Measurements from ENCODE around the gene MCHR1. TPM values are rescaled to one million over a fixed set of nuclear protein-coding genes. Genes with fewer than 3 reads are reported as not detected.
"Not testable (repeated sequence)": the region's sequence is repeated elsewhere in the genome, so short reads cannot be mapped to it uniquely, and the experiment has no call there.

Gene MCHR1
- total RNA-seq, 1 experiment from 2014 or later, result 4.8 TPM

GRCh38 chr22:40671369-40671768 lies 7.9 kb upstream of the MCHR1 start:
- no peak for DNase-seq
- H3K27me3 ChIP-seq (ENCODE audit: control insufficient read depth, insufficient read depth, low read length), result no peaks in the 10 kb centered on the region
- H3K4me3 ChIP-seq (ENCODE audit: insufficient read depth, low read depth, low read length), result no peak overlapping the region
- no peaks in the 10 kb centered on the region for H3K36me3 ChIP-seq (replicated peaks; ENCODE audit: control insufficient read depth, insufficient read depth, low read length)

- Histone ChIP-seq H3K27me3 (ENCODE audit: control insufficient read depth, insufficient read depth, low read length) (no peaks in the 10 kb centered on the region), H3K4me3 (ENCODE audit: insufficient read depth, low read depth, low read length) (no peak overlapping the region), H3K36me3 (replicated peaks; ENCODE audit: control insufficient read depth, insufficient read depth, low read length) (no peaks in the 10 kb centered on the region)
- DNase-seq, result no peak
Measured at GRCh38 chr22:40671796-40672360, 7.4 kb upstream of the MCHR1 start.

- no peak overlapping the region for H3K4me3 ChIP-seq (ENCODE audit: insufficient read depth, low read depth, low read length)
- H3K36me3 ChIP-seq (replicated peaks; ENCODE audit: control insufficient read depth, insufficient read depth, low read length), result no peaks in the 10 kb centered on the region
- no peak for DNase-seq
- H3K27me3 ChIP-seq (ENCODE audit: control insufficient read depth, insufficient read depth, low read length), result no peaks in the 10 kb centered on the region
Measured at GRCh38 chr22:40673017-40673416, 6.3 kb upstream of the MCHR1 start.

- no peaks in the 10 kb centered on the region for H3K27me3 ChIP-seq (ENCODE audit: control insufficient read depth, insufficient read depth, low read length)
- no peaks in the 10 kb centered on the region for H3K36me3 ChIP-seq (replicated peaks; ENCODE audit: control insufficient read depth, insufficient read depth, low read length)
- DNase-seq, result no peak
- no peak overlapping the region for H3K4me3 ChIP-seq (ENCODE audit: insufficient read depth, low read depth, low read length)
Measured at GRCh38 chr22:40674274-40674673, 5.0 kb upstream of the MCHR1 start.

GRCh38 chr22:40676166-40676565 lies 3.1 kb upstream of the MCHR1 start:
- H3K36me3 ChIP-seq (replicated peaks; ENCODE audit: control insufficient read depth, insufficient read depth, low read length), result not testable (repeated sequence)

GRCh38 chr22:40676644-40677043 lies 2.6 kb upstream of the MCHR1 start:
- DNase-seq, result no peak
- no peaks in the 10 kb centered on the region for H3K36me3 ChIP-seq (replicated peaks; ENCODE audit: control insufficient read depth, insufficient read depth, low read length)
- no peaks in the 10 kb centered on the region for H3K27me3 ChIP-seq (ENCODE audit: control insufficient read depth, insufficient read depth, low read length)
- H3K4me3 ChIP-seq (ENCODE audit: insufficient read depth, low read depth, low read length), result no peak overlapping the region

More at GRCh38 chr22:40676166-40676565, 3.1 kb upstream of the MCHR1 start:
- not testable (repeated sequence) for H3K27me3 ChIP-seq (ENCODE audit: control insufficient read depth, insufficient read depth, low read length); H3K4me3 ChIP-seq (ENCODE audit: insufficient read depth, low read depth, low read length); DNase-seq

- Histone ChIP-seq H3K27me3 (ENCODE audit: control insufficient read depth, insufficient read depth, low read length) (no peaks in the 10 kb centered on the region), H3K36me3 (replicated peaks; ENCODE audit: control insufficient read depth, insufficient read depth, low read length) (no peaks in the 10 kb centered on the region), H3K4me3 (ENCODE audit: insufficient read depth, low read depth, low read length) (no peak overlapping the region)
- no peak for DNase-seq
Measured at GRCh38 chr22:40678493-40679248, 613 bp upstream of the MCHR1 start.

- Histone ChIP-seq H3K36me3 (replicated peaks; ENCODE audit: control insufficient read depth, insufficient read depth, low read length) (no peaks in the 10 kb centered on the region), H3K4me3 (ENCODE audit: insufficient read depth, low read depth, low read length) (no peak overlapping the region), H3K27me3 (ENCODE audit: control insufficient read depth, insufficient read depth, low read length) (no peaks in the 10 kb centered on the region)
- peak; percentile 72 for DNase-seq
Measured at GRCh38 chr22:40679964-40680818, 907 bp downstream of the MCHR1 start.

- DNase-seq, result no peak
- Histone ChIP-seq H3K36me3 (replicated peaks; ENCODE audit: control insufficient read depth, insufficient read depth, low read length) (no peaks in the 10 kb centered on the region), H3K4me3 (ENCODE audit: insufficient read depth, low read depth, low read length) (no peak overlapping the region), H3K27me3 (ENCODE audit: control insufficient read depth, insufficient read depth, low read length) (no peaks in the 10 kb centered on the region)
Measured at GRCh38 chr22:40680819-40681183, 1.5 kb downstream of the MCHR1 start.

GRCh38 chr22:40681451-40681850 lies 2.2 kb downstream of the MCHR1 start:
- H3K4me3 ChIP-seq (ENCODE audit: insufficient read depth, low read depth, low read length), result no peak overlapping the region
- H3K36me3 ChIP-seq (replicated peaks; ENCODE audit: control insufficient read depth, insufficient read depth, low read length), result no peaks in the 10 kb centered on the region
- H3K27me3 ChIP-seq (ENCODE audit: control insufficient read depth, insufficient read depth, low read length), result no peaks in the 10 kb centered on the region
- DNase-seq, result no peak

- peak overlapping the region; percentile 35 for H3K4me3 ChIP-seq (ENCODE audit: insufficient read depth, low read depth, low read length)
- peak; percentile 59 for DNase-seq
- H3K27me3 ChIP-seq (ENCODE audit: control insufficient read depth, insufficient read depth, low read length), result no peaks in the 10 kb centered on the region
- no peaks in the 10 kb centered on the region for H3K36me3 ChIP-seq (replicated peaks; ENCODE audit: control insufficient read depth, insufficient read depth, low read length)
Measured at GRCh38 chr22:40684728-40685127, 5.4 kb downstream of the MCHR1 start.

- Histone ChIP-seq H3K27me3 (ENCODE audit: control insufficient read depth, insufficient read depth, low read length) (no peaks in the 10 kb centered on the region), H3K4me3 (ENCODE audit: insufficient read depth, low read depth, low read length) (no peak overlapping the region), H3K36me3 (replicated peaks; ENCODE audit: control insufficient read depth, insufficient read depth, low read length) (no peaks in the 10 kb centered on the region)
- DNase-seq, result no peak
Measured at GRCh38 chr22:40685406-40685805, 6.1 kb downstream of the MCHR1 start.

- Histone ChIP-seq H3K36me3 (replicated peaks; ENCODE audit: control insufficient read depth, insufficient read depth, low read length) (no peaks in the 10 kb centered on the region), H3K27me3 (ENCODE audit: control insufficient read depth, insufficient read depth, low read length) (no peaks in the 10 kb centered on the region), H3K4me3 (ENCODE audit: insufficient read depth, low read depth, low read length) (no peak overlapping the region)
- no peak for DNase-seq
Measured at GRCh38 chr22:40687706-40688105, 8.4 kb downstream of the MCHR1 start.

- no peaks in the 10 kb centered on the region for H3K36me3 ChIP-seq (replicated peaks; ENCODE audit: control insufficient read depth, insufficient read depth, low read length)
- H3K27me3 ChIP-seq (ENCODE audit: control insufficient read depth, insufficient read depth, low read length), result no peaks in the 10 kb centered on the region
- peak; percentile 52 for DNase-seq
- H3K4me3 ChIP-seq (ENCODE audit: insufficient read depth, low read depth, low read length), result no peak overlapping the region
Measured at GRCh38 chr22:40690370-40690769, 11.1 kb downstream of the MCHR1 start.

GRCh38 chr22:40691532-40691931 lies 12.2 kb downstream of the MCHR1 start:
- Histone ChIP-seq H3K36me3 (replicated peaks; ENCODE audit: control insufficient read depth, insufficient read depth, low read length) (no peaks in the 10 kb centered on the region), H3K4me3 (ENCODE audit: insufficient read depth, low read depth, low read length) (no peak overlapping the region), H3K27me3 (ENCODE audit: control insufficient read depth, insufficient read depth, low read length) (no peaks in the 10 kb centered on the region)
- no peak for DNase-seq

Measured in H7 (cell line).